ENCODE measurements around the gene TPGS1.

The TPGS1 gene

DNA sequence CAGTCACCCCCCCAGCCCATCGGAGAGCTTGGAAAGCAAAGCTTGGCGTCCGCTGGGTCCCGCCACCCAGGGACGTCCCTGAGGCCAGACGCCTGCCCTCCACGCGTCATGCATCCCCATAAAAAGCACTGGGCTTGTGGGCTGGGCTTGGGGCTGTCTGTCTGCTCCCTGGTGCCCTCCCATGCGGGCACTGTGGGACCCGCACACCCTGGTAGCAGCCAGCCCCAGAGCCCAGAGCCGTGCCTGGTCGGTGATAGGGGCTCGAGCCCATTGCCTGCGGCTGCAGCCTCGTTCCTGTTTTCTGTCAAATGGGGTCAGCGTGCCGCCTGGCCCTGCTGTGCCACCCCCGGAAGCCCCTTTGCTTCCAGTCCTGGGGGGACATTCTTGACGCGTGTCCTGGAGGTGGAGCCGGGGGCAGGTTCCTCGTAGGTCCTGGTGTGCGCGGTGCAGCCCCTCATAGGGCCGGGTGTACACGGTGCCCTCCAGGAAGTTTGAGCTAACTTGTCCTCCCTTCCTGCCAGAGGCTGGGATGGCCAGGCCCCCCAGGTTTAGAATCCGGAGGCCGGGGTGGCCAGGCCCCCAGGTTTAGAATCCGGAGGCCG is 32.2 kb downstream of the TPGS1 start:
- DNase-seq (ENCODE audit: low read depth, low spot score), result no peak

DNA sequence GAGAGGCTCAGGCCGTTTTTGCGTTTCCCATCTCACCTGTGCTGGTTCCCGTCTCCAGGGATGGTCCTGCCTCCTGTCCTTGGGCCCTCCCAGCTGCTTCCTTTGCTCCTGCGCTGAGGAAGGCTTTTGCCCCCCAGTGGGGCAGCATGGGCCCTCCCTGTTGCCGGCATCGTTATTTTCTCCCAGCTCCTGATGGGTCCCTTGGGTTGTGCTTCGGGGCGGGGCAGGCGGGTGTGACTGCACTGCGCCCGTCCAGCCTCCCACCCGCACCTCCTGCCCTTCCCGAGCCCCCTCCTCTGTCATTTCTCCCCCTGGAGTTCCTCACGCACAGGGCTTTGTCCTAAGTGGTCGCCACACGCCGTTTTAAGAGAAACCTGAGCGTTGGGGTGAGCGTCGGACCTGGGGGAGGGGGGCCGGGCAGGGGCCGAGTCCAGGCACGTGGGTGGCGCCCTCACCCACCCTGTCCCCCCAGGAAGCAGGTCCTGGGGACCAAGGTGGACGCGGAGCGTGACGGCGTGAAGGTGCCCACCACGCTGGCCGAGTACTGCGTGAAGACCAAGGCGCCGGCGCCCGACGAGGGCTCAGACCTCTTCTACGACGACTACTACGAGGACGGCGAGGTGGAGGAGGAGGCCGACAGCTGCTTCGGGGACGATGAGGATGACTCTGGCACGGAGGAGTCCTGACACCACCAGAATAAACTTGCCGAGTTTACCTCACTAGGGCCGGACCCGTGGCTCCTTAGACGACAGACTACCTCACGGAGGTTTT is 33.8 kb downstream of the TPGS1 start:
- no peak for DNase-seq (ENCODE audit: low read depth, low spot score)

DNA sequence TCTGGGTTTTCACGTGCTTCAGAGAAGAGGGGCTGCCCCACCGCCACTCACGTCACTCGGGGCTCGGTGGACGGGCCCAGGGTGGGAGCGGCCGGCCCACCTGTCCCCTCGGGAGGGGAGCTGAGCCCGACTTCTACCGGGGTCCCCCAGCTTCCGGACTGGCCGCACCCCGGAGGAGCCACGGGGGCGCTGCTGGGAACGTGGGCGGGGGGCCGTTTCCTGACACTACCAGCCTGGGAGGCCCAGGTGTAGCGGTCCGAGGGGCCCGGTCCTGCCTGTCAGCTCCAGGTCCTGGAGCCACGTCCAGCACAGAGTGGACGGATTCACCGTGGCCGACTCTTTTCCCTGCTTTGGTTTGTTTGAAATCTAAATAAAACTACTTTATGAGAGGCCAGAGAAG is 34.4 kb downstream of the TPGS1 start:
- DNase-seq (ENCODE audit: low read depth, low spot score), result no peak

DNA sequence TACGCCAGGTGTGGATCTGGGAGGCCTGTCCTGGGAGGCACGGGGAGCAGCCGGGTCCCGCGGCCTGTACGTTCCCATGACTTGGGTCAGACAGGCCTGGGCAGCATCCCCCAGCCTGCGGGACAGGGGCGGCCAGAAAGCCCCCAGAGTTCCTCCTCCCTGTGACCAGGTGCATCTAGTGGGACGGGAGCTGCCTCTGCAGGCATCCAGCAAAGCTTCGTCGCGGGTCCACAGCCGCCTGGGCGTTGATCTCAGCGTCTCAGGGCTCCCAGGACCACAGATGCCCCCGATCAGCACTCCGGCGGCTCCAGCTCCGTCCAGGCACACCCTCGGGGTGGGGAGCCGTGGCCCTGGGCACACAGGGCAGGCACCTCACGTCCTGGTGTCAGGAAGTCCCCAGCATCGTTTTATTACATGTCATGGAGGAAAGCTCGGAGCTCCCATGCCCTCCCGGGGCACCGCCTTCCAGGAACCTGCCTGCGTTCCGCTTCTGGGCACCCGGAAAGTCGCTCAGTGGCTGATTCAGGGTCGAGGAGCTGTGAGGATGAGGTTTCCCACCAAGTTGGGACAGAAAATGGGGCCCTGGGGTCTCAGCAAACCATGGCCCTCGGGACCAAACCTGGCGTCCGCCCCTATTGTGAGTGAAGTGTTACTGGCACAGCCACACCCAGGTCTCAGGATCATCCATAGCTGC is 35.0 kb downstream of the TPGS1 start:
- DNase-seq (ENCODE audit: low read depth, low spot score), result no peak

DNA sequence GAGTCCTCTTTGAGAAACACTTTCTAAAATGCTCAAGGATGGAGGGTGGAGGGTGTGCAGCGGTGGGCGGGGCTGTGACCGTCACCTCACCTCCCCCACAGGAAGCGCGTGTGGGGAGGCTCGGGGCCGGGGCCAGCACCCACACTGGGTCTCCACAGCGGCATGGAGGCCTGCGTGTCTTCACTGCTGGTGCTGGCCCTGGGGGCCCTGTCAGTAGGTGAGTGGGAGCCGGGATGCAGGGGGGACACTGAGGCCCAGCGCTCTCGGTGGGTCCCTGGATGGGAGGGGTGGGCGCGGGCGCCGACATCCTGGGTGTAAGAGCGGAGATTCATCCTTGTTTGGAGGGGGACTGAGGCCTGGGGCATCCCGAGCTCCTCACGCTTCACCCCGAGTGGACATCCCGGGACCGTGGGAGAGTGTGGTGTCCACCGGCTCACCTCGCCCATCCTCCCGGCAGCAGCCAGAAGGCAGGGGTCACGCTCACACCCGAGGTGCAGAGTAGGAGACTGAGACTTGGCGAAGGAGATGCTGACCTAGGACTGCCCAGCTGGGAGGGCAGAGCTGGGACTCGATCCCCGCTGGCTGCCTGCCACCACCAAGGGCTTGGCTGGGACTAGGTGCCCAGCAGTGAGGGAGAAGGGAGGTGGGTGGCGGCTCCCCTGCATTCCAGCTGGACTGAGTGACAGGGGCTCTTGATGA is 36.8 kb downstream of the TPGS1 start, which contains the start of gene GZMM:
Gene GZMM (plus strand): TSS at position 144 of the 699 bp plus-strand sequence. CDS start 19 bp downstream, at position 163.
- no peak for DNase-seq (ENCODE audit: low read depth, low spot score)

DNA sequence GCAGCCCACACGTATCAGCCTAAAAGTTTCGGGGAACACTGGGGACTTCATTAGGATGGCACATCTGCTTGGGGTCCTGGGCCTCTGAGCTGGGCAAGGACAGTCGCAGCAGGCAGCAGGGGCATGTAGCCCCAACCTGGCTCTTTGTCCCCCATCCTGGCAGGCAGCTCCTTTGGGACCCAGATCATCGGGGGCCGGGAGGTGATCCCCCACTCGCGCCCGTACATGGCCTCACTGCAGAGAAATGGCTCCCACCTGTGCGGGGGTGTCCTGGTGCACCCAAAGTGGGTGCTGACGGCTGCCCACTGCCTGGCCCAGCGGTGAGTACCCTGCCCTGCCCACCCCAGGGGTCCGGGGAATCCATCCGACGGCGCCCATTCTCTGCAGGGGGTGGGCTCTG is 39.8 kb downstream of the TPGS1 start:
- DNase-seq (ENCODE audit: low read depth, low spot score), result no peak

DNA sequence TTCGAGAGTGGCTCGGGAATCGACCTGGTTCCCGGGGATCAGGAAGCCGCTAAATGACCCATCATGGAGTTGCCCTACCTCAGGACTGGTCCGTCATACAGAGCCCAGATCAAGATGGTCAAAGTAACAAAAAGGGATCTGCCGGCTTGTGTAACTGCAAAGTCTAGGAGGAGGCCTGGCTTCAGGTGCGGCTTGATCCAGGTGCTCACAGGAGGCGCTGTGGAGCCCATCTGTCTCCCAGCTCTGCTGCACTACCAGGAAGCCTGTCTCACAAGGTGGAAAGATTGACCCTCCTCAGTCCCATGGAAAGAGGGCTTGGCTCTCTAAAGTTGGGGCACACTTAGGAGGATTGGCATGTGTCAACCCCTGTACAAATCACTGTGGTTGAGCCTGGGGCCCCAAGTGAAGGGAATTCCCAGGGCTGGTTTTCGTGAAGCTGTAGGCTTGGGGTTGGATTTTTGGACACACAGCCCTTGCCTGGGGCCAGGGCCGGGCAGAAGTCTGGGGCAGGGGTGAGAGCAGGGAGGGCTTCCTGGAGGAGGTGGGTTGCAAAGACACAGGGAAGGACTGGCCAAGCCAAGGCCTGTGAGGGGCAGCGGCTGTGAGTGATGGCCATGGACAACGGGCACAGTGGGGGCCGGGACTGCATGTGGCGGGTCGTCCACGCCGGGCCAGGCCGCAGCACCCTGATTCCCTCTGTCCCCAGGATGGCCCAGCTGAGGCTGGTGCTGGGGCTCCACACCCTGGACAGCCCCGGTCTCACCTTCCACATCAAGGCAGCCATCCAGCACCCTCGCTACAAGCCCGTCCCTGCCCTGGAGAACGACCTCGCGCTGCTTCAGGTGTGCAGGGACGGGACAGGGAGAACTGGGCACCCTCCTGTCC is 40.8 kb downstream of the TPGS1 start:
- no peak for DNase-seq (ENCODE audit: low read depth, low spot score)

DNA sequence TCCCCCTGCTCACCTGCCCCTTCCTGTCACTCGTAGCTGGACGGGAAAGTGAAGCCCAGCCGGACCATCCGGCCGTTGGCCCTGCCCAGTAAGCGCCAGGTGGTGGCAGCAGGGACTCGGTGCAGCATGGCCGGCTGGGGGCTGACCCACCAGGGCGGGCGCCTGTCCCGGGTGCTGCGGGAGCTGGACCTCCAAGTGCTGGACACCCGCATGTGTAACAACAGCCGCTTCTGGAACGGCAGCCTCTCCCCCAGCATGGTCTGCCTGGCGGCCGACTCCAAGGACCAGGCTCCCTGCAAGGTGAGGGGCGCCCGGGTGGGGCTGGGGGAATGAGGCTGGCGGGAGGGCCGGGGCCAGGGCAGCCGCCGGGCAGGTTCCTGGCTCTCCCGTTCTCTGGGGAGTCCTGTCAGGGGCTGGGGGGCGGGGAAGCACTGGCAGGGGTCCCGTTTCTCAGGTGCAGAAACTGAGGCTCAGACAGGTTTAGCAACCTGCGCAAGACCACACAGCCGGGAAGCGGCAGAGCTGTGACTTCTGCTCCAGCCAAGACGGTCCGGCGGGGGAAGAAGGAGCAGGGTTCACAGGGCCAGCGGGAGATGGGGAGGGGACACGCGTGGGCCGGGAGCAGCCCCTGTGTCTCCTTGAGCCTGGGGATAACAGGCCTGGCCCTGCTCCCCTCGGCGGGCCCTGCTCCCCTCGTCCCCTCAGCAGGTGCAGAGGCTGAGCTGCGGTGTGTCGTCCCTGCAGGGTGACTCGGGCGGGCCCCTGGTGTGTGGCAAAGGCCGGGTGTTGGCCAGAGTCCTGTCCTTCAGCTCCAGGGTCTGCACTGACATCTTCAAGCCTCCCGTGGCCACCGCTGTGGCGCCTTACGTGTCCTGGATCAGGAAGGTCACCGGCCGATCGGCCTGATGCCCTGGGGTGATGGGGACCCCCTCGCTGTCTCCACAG is 41.9 kb downstream of the TPGS1 start:
- DNase-seq (ENCODE audit: low read depth, low spot score), result no peak

DNA sequence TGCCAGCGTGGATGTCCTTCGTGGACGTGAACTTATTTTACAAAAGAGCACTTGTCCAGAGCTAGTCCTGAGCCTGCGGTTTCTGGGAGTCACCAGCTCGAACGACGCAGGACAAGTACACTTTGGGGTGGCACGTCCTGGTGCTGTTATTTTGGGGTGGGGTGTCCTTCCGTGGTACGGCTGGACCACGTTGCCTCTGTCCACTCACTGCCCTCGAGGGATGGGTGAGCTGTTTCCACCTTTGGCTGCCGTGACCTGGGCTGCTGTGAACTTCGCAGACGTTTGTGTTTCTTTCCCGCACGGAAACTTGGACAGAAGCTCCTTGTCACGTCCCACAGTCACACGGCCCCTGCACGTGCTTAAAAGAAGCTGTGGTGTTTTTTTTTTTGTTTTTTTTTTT is 47.5 kb downstream of the TPGS1 start:
- no peak for DNase-seq (ENCODE audit: low read depth, low spot score)

DNA sequence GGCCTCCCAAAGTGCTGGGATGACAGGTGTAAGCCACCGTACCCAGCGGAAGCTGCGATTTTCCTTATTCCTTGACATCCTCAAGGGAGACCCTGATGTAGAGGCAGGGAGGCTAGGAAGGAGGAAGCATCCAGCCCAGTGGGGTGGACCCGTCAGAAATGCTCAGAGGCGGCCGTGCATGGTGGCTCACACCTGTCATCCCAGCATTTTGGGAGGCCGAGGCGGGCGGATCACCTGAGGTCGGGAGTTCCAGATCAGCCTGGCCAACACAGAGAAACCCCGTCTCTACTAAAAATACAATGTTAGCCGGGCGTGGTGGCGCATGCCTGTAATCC is 48.1 kb downstream of the TPGS1 start:
- DNase-seq (ENCODE audit: low read depth, low spot score), result no peak

DNA sequence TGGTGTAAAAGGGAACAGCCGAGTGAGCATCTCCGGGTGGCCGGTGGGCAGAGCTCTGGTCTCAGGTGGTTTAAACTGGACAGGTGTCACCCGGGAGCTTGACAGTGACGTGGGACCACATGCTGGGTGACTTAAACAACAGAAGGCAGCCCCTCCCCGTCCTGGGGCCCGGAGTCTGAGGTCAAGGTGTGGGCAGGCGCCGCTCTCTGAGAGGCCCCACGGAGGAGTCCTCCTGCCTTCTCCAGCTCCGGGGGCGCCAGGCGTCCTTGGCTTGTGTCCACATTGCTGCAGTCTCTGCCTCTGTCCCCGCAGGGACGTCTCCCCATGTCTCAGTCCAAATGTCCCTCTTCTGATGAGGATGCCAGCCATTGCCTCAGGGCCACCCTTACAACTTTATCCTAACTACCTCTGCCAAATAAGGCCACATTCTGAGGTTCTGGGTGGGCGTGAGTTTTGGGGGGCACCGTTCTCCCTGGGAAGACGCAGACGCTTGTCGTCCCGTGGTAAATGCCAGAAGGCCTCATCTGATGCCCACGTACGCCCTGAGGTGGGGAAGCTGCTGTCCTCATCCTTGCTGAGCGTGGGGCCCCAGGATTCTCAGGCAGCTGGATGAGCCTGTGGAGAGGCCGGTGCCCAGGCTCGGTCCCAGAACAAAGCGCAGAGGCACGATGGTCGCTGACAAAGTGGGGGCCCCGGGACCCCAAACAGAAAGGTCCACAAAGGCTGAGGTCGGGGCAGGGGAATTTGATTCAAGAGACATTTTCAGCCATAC is 49.5 kb downstream of the TPGS1 start:
- no peak for DNase-seq (ENCODE audit: low read depth, low spot score)

DNA sequence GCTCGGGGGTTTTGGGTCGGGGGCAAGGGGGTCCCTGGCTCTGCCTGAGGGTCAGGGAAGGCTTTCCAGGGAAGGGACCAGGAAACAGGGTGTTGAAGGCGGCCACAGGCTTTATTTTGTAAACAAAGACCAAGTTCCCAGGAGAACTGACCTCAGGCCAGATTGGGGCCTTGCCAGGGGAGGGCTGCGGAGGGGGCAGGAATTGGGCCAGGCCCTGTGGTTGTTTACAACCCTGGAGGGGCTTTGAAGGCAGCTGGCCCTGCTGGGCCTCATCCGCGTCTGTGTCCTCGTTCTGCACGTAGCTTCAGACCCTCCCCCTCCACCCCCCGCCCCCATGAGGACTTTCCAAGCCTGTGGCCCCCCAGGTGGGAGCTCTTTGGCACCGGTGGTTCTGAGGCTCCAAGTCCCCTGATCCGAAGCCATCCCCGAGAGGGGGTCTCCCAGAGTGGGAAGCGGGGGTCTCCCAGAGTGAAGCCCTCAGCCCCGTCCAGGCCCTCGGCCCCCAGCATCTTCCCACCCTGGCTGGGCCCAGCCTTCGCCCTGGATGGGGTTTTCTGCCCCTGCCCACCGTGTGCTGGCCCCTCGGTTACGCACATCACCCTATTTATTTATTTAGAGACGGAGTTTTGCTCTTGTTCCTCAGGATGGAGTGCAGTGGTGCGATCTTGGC is 51.6 kb downstream of the TPGS1 start:
- DNase-seq (ENCODE audit: low read depth, low spot score), result peak; percentile 64

DNA sequence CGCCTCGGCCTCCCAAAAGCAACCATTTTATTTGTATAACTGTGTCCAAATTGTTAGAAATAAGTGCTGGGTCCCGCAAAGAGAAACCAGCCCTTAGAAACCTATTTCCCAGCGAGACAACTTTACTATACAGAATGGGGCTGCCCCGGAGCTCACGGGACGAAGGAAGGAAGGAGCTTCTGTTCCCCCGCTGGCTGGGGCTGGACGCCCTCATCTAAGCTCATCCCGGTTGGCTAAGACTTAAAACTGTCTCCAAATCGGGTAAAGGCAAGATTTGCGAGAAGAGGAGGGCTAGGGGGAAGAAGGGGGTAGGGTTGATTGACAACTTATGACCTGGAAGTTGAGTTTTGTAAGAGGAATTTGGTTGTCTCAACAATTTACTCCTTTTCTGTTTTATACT is 52.8 kb downstream of the TPGS1 start:
- DNase-seq (ENCODE audit: low read depth, low spot score), result no peak

DNA sequence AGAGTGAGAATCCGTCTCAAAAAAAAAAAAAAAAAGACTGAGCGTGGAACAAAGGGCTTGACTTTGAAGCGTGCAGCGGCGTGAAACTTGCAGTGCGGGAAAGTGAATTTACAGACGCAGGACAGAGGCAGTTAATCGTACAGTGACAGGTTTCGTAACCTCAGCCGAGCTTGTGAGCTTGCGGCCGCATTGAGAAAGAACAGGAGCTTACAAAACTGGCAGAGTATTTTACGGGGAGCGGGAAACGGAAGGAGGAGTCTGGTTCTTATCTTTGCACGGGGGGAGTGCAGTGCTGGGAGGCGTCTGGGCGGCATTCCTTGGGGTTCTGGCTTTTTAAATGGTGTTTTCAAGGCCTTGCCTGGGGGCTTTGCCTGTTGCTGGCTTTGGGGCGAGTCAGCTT is 59.1 kb downstream of the TPGS1 start:
- DNase-seq (ENCODE audit: low read depth, low spot score), result no peak

DNA sequence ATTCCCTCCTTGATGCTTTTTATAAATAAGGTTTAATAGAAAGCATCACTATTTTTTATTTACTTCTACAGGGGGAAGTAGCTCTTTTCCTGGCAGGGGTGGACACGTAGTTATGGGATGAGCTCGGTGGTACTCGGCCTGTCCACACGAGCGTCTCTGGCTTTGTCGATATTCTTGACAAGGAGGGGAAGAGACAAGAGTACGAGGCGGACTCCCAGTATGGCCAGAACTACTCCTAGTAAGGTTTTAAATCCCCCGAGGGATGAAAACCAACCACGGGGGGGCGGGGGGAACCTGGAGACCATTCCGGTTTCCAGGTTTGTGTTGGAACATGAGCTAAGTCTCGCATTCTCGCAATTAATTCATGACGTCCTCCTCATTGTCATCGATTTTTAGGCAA is 59.5 kb downstream of the TPGS1 start:
- no peak for DNase-seq (ENCODE audit: low read depth, low spot score)

DNA sequence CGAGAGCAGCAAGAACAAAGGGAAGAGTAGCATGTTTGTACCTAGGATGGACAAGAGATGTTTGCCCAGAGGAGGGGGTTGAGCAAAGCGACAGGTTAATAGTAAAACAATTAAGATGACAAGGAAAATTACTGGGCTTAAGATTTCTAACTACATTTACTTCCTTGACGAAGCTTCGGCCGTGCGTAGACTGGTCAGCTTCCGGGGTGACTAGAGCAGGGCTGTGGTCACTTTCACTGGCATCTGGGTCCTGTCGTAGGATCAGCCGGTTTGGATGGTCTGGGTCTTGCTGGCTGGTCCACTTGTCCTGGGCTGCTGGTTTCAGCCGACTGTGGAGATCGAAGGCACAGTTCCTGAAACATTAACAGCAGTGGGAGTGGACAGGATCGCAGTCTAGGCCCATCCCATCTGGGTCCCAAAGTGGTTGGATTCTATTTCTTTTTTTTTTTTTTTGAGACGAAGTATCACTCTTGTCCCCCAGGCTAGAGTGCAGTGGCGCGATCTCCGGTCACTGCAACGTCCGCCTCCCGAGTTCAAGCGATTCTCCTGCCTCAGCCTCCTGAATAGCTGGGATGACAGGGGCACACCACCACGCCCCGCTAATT is 60.1 kb downstream of the TPGS1 start:
- no peak for DNase-seq (ENCODE audit: low read depth, low spot score)

Data from astrocyte of the hippocampus (primary cell).